RWPE1 (cell line): ENCODE data around the gene PI4KA.

ENCODE experiments used
- CTCF ChIA-PET: fragments of 350-600 bp; sonication (Branson Sonifier 250); formaldehyde crosslinking; extraction: SDS; loops from one replicate; lab custom pipeline; 2021; lab: Yijun Ruan, JAX
- POLR2A ChIA-PET: fragments of 400-600 bp; formaldehyde crosslinking; extraction: SDS; loops from one replicate; lab custom pipeline; 2020; ENCODE audit warnings: antibody characterized with exemption; ENCODE audit not compliant: low non-redundant PET; lab: Yijun Ruan, JAX
- DNase-seq: peaks from one replicate; pipeline ENCODE4 v3.0.0; 2012; ENCODE audit warnings: low spot score
- H3K27ac ChIP-seq: fragments of 450-650 bp; 2 replicates; pipeline ENCODE4 v1.5.1; 2017
- CTCF ChIP-seq: fragments of 450-650 bp; conservative IDR thresholded peaks from 2 replicates; pipeline ENCODE4 v1.5.1; 2017; ENCODE audit warnings: low read depth, mild to moderate bottlenecking

The PI4KA gene

DNA sequence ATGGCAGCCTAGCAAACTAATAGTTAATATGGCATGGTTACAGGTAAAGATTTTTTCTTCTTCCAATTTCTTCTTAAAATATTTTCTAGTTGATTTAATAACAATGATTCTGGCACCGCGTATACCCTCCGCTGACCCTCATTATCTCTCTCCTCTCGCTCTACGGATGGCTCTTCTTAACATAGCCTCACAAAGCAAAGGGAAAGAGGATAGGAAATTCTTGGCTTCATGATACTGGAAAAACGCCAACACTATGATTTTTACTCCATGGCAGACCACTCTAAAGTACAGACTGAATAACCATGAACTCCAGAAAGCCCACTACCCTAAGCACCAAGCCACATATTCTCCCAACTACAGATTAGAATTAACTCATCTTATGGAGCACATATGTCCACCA is 6.1 kb downstream of the PI4KA start:
- ChIA-PET POLR2A (no interaction called here), CTCF (interaction anchor here (0.6 kb wide), 1 partner anchor 1122 kb away, joined by 4 read pairs; no protein-coding TSS in a partner anchor)
- DNase-seq = no peak
- no peak for TF ChIP-seq CTCF
- no peak overlapping the region for H3K27ac ChIP-seq

GRCh38 chr22:20852076-20852475 is 6.5 kb downstream of the PI4KA start:
- TF ChIP-seq CTCF = no peak
- ChIA-PET CTCF (no interaction called here), POLR2A (no interaction called here)
- DNase-seq = no peak
- H3K27ac ChIP-seq = no peak overlapping the region

GRCh38 chr22:20847318-20847822 is 11.2 kb downstream of the PI4KA start:
- ChIA-PET CTCF (no interaction called here), POLR2A (no interaction called here)
- no peak for DNase-seq
- H3K27ac ChIP-seq = no peak overlapping the region
- TF ChIP-seq CTCF = no peak

DNA sequence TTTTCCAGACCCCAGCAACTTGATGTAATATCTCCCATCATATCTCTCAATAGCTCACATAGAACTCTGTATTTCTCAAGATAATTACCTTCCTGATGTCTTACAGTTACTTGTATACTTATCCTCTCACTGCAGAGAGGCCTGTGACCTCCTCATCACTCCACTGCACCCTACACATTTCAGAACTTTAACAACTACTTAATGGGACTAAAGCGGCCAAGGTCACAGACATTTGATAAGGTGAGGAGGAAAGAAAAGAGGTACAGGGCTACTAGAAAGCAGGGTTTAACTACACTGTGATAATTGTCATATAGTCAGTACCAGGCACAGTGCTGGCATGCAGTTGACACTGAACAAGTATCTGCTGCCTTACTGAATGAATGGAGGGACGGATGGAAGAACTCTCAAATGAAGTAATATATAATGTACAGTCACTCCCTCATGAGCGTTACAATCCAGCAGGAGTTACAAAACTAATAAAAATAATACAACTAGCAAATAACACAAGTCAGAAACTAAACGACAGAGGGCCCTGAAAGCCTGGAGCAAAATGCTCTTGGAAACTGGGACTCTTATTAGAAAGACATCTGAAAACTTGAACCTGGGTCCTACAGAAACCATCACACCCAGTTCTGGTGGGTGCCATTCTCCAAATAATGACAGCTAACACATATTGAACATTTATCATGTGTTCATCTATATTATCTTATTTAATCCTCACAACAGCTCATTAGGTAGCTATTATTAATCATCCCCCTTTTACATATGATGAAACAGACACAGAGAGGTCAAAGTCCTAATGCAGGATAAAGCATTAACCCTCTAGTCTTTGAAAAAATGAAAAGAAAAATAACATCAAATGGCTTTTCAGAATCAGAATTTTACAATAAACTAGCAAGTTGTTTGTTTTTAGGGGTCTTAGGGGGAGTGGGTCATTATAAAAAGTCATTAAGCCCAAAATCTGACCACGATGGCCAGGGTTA is 14.3 kb downstream of the PI4KA start:
- ChIA-PET POLR2A (no interaction called here), CTCF (no interaction called here)

GRCh38 chr22:20843501-20843900 is 15.1 kb downstream of the PI4KA start:
- no peak for DNase-seq
- CTCF ChIA-PET = no interaction called here
- POLR2A ChIA-PET = no interaction called here
- TF ChIP-seq CTCF = no peak
- no peak overlapping the region for H3K27ac ChIP-seq

More for the DNA sequence above, 14.3 kb downstream of the PI4KA start:
- TF ChIP-seq CTCF = no peak
- no peak overlapping the region for H3K27ac ChIP-seq
- DNase-seq = no peak

DNA sequence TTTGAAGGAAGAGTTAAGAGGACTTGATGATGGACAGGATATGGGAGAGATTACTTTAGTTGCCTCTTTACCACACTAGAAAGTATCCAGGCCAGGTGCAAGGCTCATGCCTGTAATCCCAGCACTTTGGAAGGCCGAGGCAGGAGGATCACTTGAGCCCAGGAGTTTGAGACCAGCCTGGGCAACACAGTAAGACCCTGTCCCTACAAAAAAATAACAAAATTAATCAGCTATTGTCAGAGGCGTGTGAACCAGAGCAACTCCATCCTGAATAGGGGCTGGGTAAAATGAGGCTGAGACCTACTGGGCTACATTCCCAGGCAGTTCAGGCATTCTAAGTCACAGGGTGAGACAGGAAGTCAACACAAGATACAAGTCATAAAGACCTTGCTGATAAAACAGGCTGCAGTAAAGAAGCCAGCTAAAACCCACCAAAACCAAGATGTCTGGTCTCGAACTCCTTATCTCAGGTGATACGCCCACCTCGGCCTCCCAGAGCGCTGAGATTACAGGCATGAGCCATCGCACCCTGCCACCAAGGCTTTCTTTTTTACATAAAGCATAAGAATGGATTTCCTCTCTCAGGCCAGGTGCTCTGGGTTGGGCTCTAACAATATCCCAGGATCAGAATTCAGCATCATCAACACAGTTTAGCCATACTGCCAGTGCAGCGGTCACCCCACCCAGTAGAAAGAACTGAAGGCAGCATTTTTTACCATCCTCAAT is 17.8 kb downstream of the PI4KA start:
- H3K27ac ChIP-seq = no peak overlapping the region
- no peak for DNase-seq
- CTCF ChIA-PET = no interaction called here
- POLR2A ChIA-PET = no interaction called here
- no peak for TF ChIP-seq CTCF
